Measurements from ENCODE around the gene SRGAP2B. TPM values are rescaled to one million over a fixed set of nuclear protein-coding genes. Genes with fewer than 3 reads are reported as not detected.
"Not testable (repeated sequence)": the region's sequence is repeated elsewhere in the genome, so short reads cannot be mapped to it uniquely, and the experiment has no call there.

SRGAP2B gene
- total RNA-seq, 2 donors from 2014 or later = 46.6 to 64.4 TPM

GRCh38 chr1:145041519-145041918 is 53.6 kb downstream of the SRGAP2B start:
- not testable (repeated sequence) for H3K27ac Mint-ChIP-seq; H3K4me1 Mint-ChIP-seq (ENCODE audit: low read depth in 2 of 2); H3K9me3 Mint-ChIP-seq; DNase-seq (ENCODE audit: low spot score); H3K27me3 Mint-ChIP-seq; H3K36me3 Mint-ChIP-seq; H3K4me3 Mint-ChIP-seq
- peak; percentile 83 to 94 for ATAC-seq

- ATAC-seq; H3K4me1 Mint-ChIP-seq (ENCODE audit: low read depth in 2 of 2): not testable (repeated sequence)
Measured at GRCh38 chr1:145036019-145036418, 59.1 kb downstream of the SRGAP2B start.

GRCh38 chr1:145033523-145033922 is 61.6 kb downstream of the SRGAP2B start:
- not testable (repeated sequence) for H3K4me3 Mint-ChIP-seq; H3K27me3 Mint-ChIP-seq; H3K27ac Mint-ChIP-seq; H3K36me3 Mint-ChIP-seq; H3K4me1 Mint-ChIP-seq (ENCODE audit: low read depth in 2 of 2); DNase-seq (ENCODE audit: low spot score); H3K9me3 Mint-ChIP-seq; ATAC-seq

More at GRCh38 chr1:145036019-145036418, 59.1 kb downstream of the SRGAP2B start:
- not testable (repeated sequence) for H3K36me3 Mint-ChIP-seq; DNase-seq (ENCODE audit: low spot score); H3K27me3 Mint-ChIP-seq; H3K4me3 Mint-ChIP-seq; H3K27ac Mint-ChIP-seq; H3K9me3 Mint-ChIP-seq

- not testable (repeated sequence) for DNase-seq (ENCODE audit: low spot score)
Measured at GRCh38 chr1:145027251-145027650, 67.9 kb downstream of the SRGAP2B start.

GRCh38 chr1:145025286-145025685 is 69.8 kb downstream of the SRGAP2B start:
- H3K4me3 Mint-ChIP-seq; H3K36me3 Mint-ChIP-seq; DNase-seq (ENCODE audit: low spot score); H3K4me1 Mint-ChIP-seq (ENCODE audit: low read depth in 2 of 2); H3K9me3 Mint-ChIP-seq; ATAC-seq; H3K27me3 Mint-ChIP-seq; H3K27ac Mint-ChIP-seq: not testable (repeated sequence)

More at GRCh38 chr1:145027251-145027650, 67.9 kb downstream of the SRGAP2B start:
- not testable (repeated sequence) for H3K9me3 Mint-ChIP-seq; H3K27ac Mint-ChIP-seq; ATAC-seq; H3K36me3 Mint-ChIP-seq; H3K27me3 Mint-ChIP-seq; H3K4me3 Mint-ChIP-seq; H3K4me1 Mint-ChIP-seq (ENCODE audit: low read depth in 2 of 2)

- H3K9me3 Mint-ChIP-seq; H3K4me3 Mint-ChIP-seq; ATAC-seq; H3K36me3 Mint-ChIP-seq; H3K27me3 Mint-ChIP-seq; H3K27ac Mint-ChIP-seq; H3K4me1 Mint-ChIP-seq (ENCODE audit: low read depth in 2 of 2); DNase-seq (ENCODE audit: low spot score): not testable (repeated sequence)
Measured at GRCh38 chr1:145022259-145022658, 72.9 kb downstream of the SRGAP2B start.

- H3K4me1 Mint-ChIP-seq (ENCODE audit: low read depth in 2 of 2); ATAC-seq; H3K27me3 Mint-ChIP-seq; DNase-seq (ENCODE audit: low spot score); H3K36me3 Mint-ChIP-seq; H3K4me3 Mint-ChIP-seq; H3K27ac Mint-ChIP-seq; H3K9me3 Mint-ChIP-seq: not testable (repeated sequence)
Measured at GRCh38 chr1:145021749-145022148, 73.4 kb downstream of the SRGAP2B start.

GRCh38 chr1:145019709-145020108 is 75.4 kb downstream of the SRGAP2B start:
- not testable (repeated sequence) for H3K36me3 Mint-ChIP-seq; H3K9me3 Mint-ChIP-seq; H3K27me3 Mint-ChIP-seq; H3K4me1 Mint-ChIP-seq (ENCODE audit: low read depth in 2 of 2); DNase-seq (ENCODE audit: low spot score); H3K4me3 Mint-ChIP-seq; ATAC-seq
- H3K27ac Mint-ChIP-seq = peak overlapping the region in 1 of 2 donors; percentile 34

- DNase-seq (ENCODE audit: low spot score); ATAC-seq: not testable (repeated sequence)
Measured at GRCh38 chr1:145017725-145018124, 77.4 kb downstream of the SRGAP2B start.

GRCh38 chr1:145016492-145016862 is 78.7 kb downstream of the SRGAP2B start:
- not testable (repeated sequence) for DNase-seq (ENCODE audit: low spot score); H3K4me3 Mint-ChIP-seq; H3K27ac Mint-ChIP-seq; H3K36me3 Mint-ChIP-seq; H3K27me3 Mint-ChIP-seq; ATAC-seq; H3K9me3 Mint-ChIP-seq; H3K4me1 Mint-ChIP-seq (ENCODE audit: low read depth in 2 of 2)

More at GRCh38 chr1:145017725-145018124, 77.4 kb downstream of the SRGAP2B start:
- not testable (repeated sequence) for H3K4me1 Mint-ChIP-seq (ENCODE audit: low read depth in 2 of 2); H3K4me3 Mint-ChIP-seq; H3K27ac Mint-ChIP-seq; H3K9me3 Mint-ChIP-seq; H3K36me3 Mint-ChIP-seq; H3K27me3 Mint-ChIP-seq

- H3K27ac Mint-ChIP-seq = peak overlapping the region in 1 of 2 donors; percentile 88
- not testable (repeated sequence) for H3K27me3 Mint-ChIP-seq
- peak; percentile 92 to 94 for ATAC-seq
Measured at GRCh38 chr1:145015744-145016491, 79.2 kb downstream of the SRGAP2B start.

GRCh38 chr1:145013353-145013752 is 81.8 kb downstream of the SRGAP2B start:
- H3K4me3 Mint-ChIP-seq; H3K9me3 Mint-ChIP-seq; H3K4me1 Mint-ChIP-seq (ENCODE audit: low read depth in 2 of 2); H3K36me3 Mint-ChIP-seq; ATAC-seq; DNase-seq (ENCODE audit: low spot score); H3K27ac Mint-ChIP-seq; H3K27me3 Mint-ChIP-seq: not testable (repeated sequence)

More at GRCh38 chr1:145015744-145016491, 79.2 kb downstream of the SRGAP2B start:
- DNase-seq (ENCODE audit: low spot score); H3K4me1 Mint-ChIP-seq (ENCODE audit: low read depth in 2 of 2); H3K9me3 Mint-ChIP-seq; H3K36me3 Mint-ChIP-seq: not testable (repeated sequence)
- H3K4me3 Mint-ChIP-seq = peak overlapping the region; percentile 37

GRCh38 chr1:145011811-145012210 is 83.3 kb downstream of the SRGAP2B start:
- not testable (repeated sequence) for H3K27me3 Mint-ChIP-seq; H3K4me3 Mint-ChIP-seq; H3K36me3 Mint-ChIP-seq; H3K9me3 Mint-ChIP-seq; H3K4me1 Mint-ChIP-seq (ENCODE audit: low read depth in 2 of 2)
- DNase-seq (ENCODE audit: low spot score) (peak; percentile 62), ATAC-seq (peak; percentile 38 to 43)
- peak overlapping the region in 1 of 2 donors; percentile 66 for H3K27ac Mint-ChIP-seq

GRCh38 chr1:145010580-145010979 is 84.5 kb downstream of the SRGAP2B start:
- not testable (repeated sequence) for H3K9me3 Mint-ChIP-seq; H3K36me3 Mint-ChIP-seq; H3K27ac Mint-ChIP-seq; H3K4me3 Mint-ChIP-seq; H3K27me3 Mint-ChIP-seq; ATAC-seq; H3K4me1 Mint-ChIP-seq (ENCODE audit: low read depth in 2 of 2); DNase-seq (ENCODE audit: low spot score)

- H3K9me3 Mint-ChIP-seq; H3K4me1 Mint-ChIP-seq (ENCODE audit: low read depth in 2 of 2); DNase-seq (ENCODE audit: low spot score); H3K36me3 Mint-ChIP-seq; H3K27ac Mint-ChIP-seq; H3K27me3 Mint-ChIP-seq: not testable (repeated sequence)
- ATAC-seq = peak; percentile 50 to 69
- peak overlapping the region; percentile 73 for H3K4me3 Mint-ChIP-seq
Measured at GRCh38 chr1:145009928-145010327, 85.2 kb downstream of the SRGAP2B start.
